ENCODE measurements around the gene CGN.

GRCh38 chr1:151581451-151581850 is 70.3 kb downstream of the CGN start:
- TF ChIP-seq, protein P1, sequence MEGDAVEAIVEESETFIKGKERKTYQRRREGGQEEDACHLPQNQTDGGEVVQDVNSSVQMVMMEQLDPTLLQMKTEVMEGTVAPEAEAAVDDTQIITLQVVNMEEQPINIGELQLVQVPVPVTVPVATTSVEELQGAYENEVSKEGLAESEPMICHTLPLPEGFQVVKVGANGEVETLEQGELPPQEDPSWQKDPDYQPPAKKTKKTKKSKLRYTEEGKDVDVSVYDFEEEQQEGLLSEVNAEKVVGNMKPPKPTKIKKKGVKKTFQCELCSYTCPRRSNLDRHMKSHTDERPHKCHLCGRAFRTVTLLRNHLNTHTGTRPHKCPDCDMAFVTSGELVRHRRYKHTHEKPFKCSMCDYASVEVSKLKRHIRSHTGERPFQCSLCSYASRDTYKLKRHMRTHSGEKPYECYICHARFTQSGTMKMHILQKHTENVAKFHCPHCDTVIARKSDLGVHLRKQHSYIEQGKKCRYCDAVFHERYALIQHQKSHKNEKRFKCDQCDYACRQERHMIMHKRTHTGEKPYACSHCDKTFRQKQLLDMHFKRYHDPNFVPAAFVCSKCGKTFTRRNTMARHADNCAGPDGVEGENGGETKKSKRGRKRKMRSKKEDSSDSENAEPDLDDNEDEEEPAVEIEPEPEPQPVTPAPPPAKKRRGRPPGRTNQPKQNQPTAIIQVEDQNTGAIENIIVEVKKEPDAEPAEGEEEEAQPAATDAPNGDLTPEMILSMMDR (IDR thresholded peaks at IDR 0.05), result no peak
- no peak for TF ChIP-seq POLR2AphosphoS5 (IDR thresholded peaks at IDR 0.05)
- no peak for TF ChIP-seq EP300 (IDR thresholded peaks at IDR 0.05)
